ENCODE data around the gene SLC35D1.

Gene SLC35D1

GRCh38 chr1:67053785-67054772, at the start of gene SLC35D1:
SLC35D1 (minus strand) TSS chr1:67054148; CDS start chr1:67054013, 135 bp downstream.
- H3K4me1 ChIP-seq (ENCODE audit: control insufficient read depth, insufficient read depth, low read length) = no peaks in the 10 kb centered on the region
- no peaks in the 10 kb centered on the region for H3K27me3 ChIP-seq (ENCODE audit: control insufficient read depth, insufficient read depth, low read length)

GRCh38 chr1:67103548-67103947, 49.6 kb upstream of the SLC35D1 start:
- Histone ChIP-seq H3K9me3 (ENCODE audit: control insufficient read depth, insufficient read depth, low read length) (no peaks in the 10 kb centered on the region; the same call in 1 of the 2 replicates), H3K27ac (ENCODE audit: low read length) (no peak overlapping the region), H3K36me3 (ENCODE audit: control insufficient read depth, insufficient read depth, low read length) (no peaks in the 10 kb centered on the region), H3K27me3 (ENCODE audit: control insufficient read depth, insufficient read depth, low read length) (no peaks in the 10 kb centered on the region), H3K4me1 (ENCODE audit: control insufficient read depth, insufficient read depth, low read length) (no peaks in the 10 kb centered on the region), H3K4me3 (ENCODE audit: low read length) (no peak overlapping the region)
- WGBS (ENCODE audit: insufficient coverage, insufficient read length) = no CpG with 5 or more reads among the region's 1 CpG
- DNase-seq (ENCODE audit: low read depth, low spot score) = no peak

More at GRCh38 chr1:67053785-67054772, at the start of gene SLC35D1:
- Histone ChIP-seq H3K9me3 (ENCODE audit: control insufficient read depth, insufficient read depth, low read length) (no peaks in the 10 kb centered on the region), H3K4me3 (ENCODE audit: low read length) (peak within 1 kb of the TSS; percentile 78), H3K36me3 (ENCODE audit: control insufficient read depth, insufficient read depth, low read length) (no peaks in the 10 kb centered on the region), H3K27ac (ENCODE audit: low read length) (no peak within 1 kb of the TSS)
- peak; percentile 60 for DNase-seq (ENCODE audit: low read depth, low spot score)
- WGBS (ENCODE audit: insufficient coverage, insufficient read length) = no CpG with 5 or more reads among the region's 73 CpGs

- H3K36me3 ChIP-seq (ENCODE audit: control insufficient read depth, insufficient read depth, low read length) = no peaks in the 10 kb centered on the region
- no peak overlapping the region for H3K27ac ChIP-seq (ENCODE audit: low read length)
- WGBS (ENCODE audit: insufficient coverage, insufficient read length) = no CpG with 5 or more reads among the region's 3 CpGs
- H3K4me3 ChIP-seq (ENCODE audit: low read length) = no peak overlapping the region
- no peak for DNase-seq (ENCODE audit: low read depth, low spot score)
- peaks cover 2% of the 10 kb centered on the region; the same call in 1 of the 2 replicates for H3K4me1 ChIP-seq (ENCODE audit: control insufficient read depth, insufficient read depth, low read length)
- H3K27me3 ChIP-seq (ENCODE audit: control insufficient read depth, insufficient read depth, low read length) = no peaks in the 10 kb centered on the region
- no peaks in the 10 kb centered on the region for H3K9me3 ChIP-seq (ENCODE audit: control insufficient read depth, insufficient read depth, low read length)
Observed at GRCh38 chr1:67100833-67101232, 46.9 kb upstream of the SLC35D1 start.

- Histone ChIP-seq H3K27me3 (ENCODE audit: control insufficient read depth, insufficient read depth, low read length) (no peaks in the 10 kb centered on the region), H3K27ac (ENCODE audit: low read length) (no peak overlapping the region), H3K4me1 (ENCODE audit: control insufficient read depth, insufficient read depth, low read length) (peaks cover 2% of the 10 kb centered on the region; the same call in 1 of the 2 replicates), H3K9me3 (ENCODE audit: control insufficient read depth, insufficient read depth, low read length) (no peaks in the 10 kb centered on the region), H3K36me3 (ENCODE audit: control insufficient read depth, insufficient read depth, low read length) (no peaks in the 10 kb centered on the region), H3K4me3 (ENCODE audit: low read length) (no peak overlapping the region)
- peak; percentile 52 for DNase-seq (ENCODE audit: low read depth, low spot score)
Observed at GRCh38 chr1:67097305-67097704, 43.4 kb upstream of the SLC35D1 start.

- no peaks in the 10 kb centered on the region for H3K9me3 ChIP-seq (ENCODE audit: control insufficient read depth, insufficient read depth, low read length)
- no peaks in the 10 kb centered on the region for H3K27me3 ChIP-seq (ENCODE audit: control insufficient read depth, insufficient read depth, low read length)
- no peaks in the 10 kb centered on the region for H3K36me3 ChIP-seq (ENCODE audit: control insufficient read depth, insufficient read depth, low read length)
- H3K4me3 ChIP-seq (ENCODE audit: low read length) = no peak overlapping the region
- WGBS (ENCODE audit: insufficient coverage, insufficient read length) = no CpG with 5 or more reads among the region's 2 CpGs
- DNase-seq (ENCODE audit: low read depth, low spot score) = no peak
- H3K27ac ChIP-seq (ENCODE audit: low read length) = no peak overlapping the region
- peaks cover 2% of the 10 kb centered on the region; the same call in 1 of the 2 replicates for H3K4me1 ChIP-seq (ENCODE audit: control insufficient read depth, insufficient read depth, low read length)
Observed at GRCh38 chr1:67094191-67094590, 40.2 kb upstream of the SLC35D1 start.

- H3K27ac ChIP-seq (ENCODE audit: low read length) = no peak overlapping the region
- H3K4me3 ChIP-seq (ENCODE audit: low read length) = no peak overlapping the region
- H3K36me3 ChIP-seq (ENCODE audit: control insufficient read depth, insufficient read depth, low read length) = no peaks in the 10 kb centered on the region
- no peaks in the 10 kb centered on the region for H3K27me3 ChIP-seq (ENCODE audit: control insufficient read depth, insufficient read depth, low read length)
- H3K9me3 ChIP-seq (ENCODE audit: control insufficient read depth, insufficient read depth, low read length) = no peaks in the 10 kb centered on the region
- H3K4me1 ChIP-seq (ENCODE audit: control insufficient read depth, insufficient read depth, low read length) = no peaks in the 10 kb centered on the region
- no CpG with 5 or more reads among the region's 1 CpG for WGBS (ENCODE audit: insufficient coverage, insufficient read length)
- no peak for DNase-seq (ENCODE audit: low read depth, low spot score)
Observed at GRCh38 chr1:67089685-67090208, 35.8 kb upstream of the SLC35D1 start.

GRCh38 chr1:67088440-67088839, 34.5 kb upstream of the SLC35D1 start:
- no peaks in the 10 kb centered on the region for H3K9me3 ChIP-seq (ENCODE audit: control insufficient read depth, insufficient read depth, low read length)
- H3K4me1 ChIP-seq (ENCODE audit: control insufficient read depth, insufficient read depth, low read length) = no peaks in the 10 kb centered on the region
- H3K27me3 ChIP-seq (ENCODE audit: control insufficient read depth, insufficient read depth, low read length) = no peaks in the 10 kb centered on the region
- WGBS (ENCODE audit: insufficient coverage, insufficient read length) = no CpG with 5 or more reads among the region's 1 CpG
- no peak overlapping the region for H3K4me3 ChIP-seq (ENCODE audit: low read length)
- no peak for DNase-seq (ENCODE audit: low read depth, low spot score)
- no peak overlapping the region for H3K27ac ChIP-seq (ENCODE audit: low read length)
- no peaks in the 10 kb centered on the region for H3K36me3 ChIP-seq (ENCODE audit: control insufficient read depth, insufficient read depth, low read length)

GRCh38 chr1:67085326-67085725, 31.4 kb upstream of the SLC35D1 start:
- Histone ChIP-seq H3K4me3 (ENCODE audit: low read length) (no peak overlapping the region), H3K36me3 (ENCODE audit: control insufficient read depth, insufficient read depth, low read length) (no peaks in the 10 kb centered on the region), H3K4me1 (ENCODE audit: control insufficient read depth, insufficient read depth, low read length) (no peaks in the 10 kb centered on the region), H3K27me3 (ENCODE audit: control insufficient read depth, insufficient read depth, low read length) (no peaks in the 10 kb centered on the region), H3K9me3 (ENCODE audit: control insufficient read depth, insufficient read depth, low read length) (no peaks in the 10 kb centered on the region), H3K27ac (ENCODE audit: low read length) (no peak overlapping the region)
- no CpG with 5 or more reads among the region's 2 CpGs for WGBS (ENCODE audit: insufficient coverage, insufficient read length)
- DNase-seq (ENCODE audit: low read depth, low spot score) = no peak

GRCh38 chr1:67084765-67085318, 30.9 kb upstream of the SLC35D1 start:
- no CpG with 5 or more reads among the region's 9 CpGs for WGBS (ENCODE audit: insufficient coverage, insufficient read length)

GRCh38 chr1:67078291-67078690, 24.3 kb upstream of the SLC35D1 start:
- no CpG with 5 or more reads among the region's 3 CpGs for WGBS (ENCODE audit: insufficient coverage, insufficient read length)

More at GRCh38 chr1:67084765-67085318, 30.9 kb upstream of the SLC35D1 start:
- no peak for DNase-seq (ENCODE audit: low read depth, low spot score)
- H3K9me3 ChIP-seq (ENCODE audit: control insufficient read depth, insufficient read depth, low read length) = no peaks in the 10 kb centered on the region
- H3K4me3 ChIP-seq (ENCODE audit: low read length) = no peak overlapping the region
- H3K27me3 ChIP-seq (ENCODE audit: control insufficient read depth, insufficient read depth, low read length) = no peaks in the 10 kb centered on the region
- no peaks in the 10 kb centered on the region for H3K36me3 ChIP-seq (ENCODE audit: control insufficient read depth, insufficient read depth, low read length)
- no peaks in the 10 kb centered on the region for H3K4me1 ChIP-seq (ENCODE audit: control insufficient read depth, insufficient read depth, low read length)
- no peak overlapping the region for H3K27ac ChIP-seq (ENCODE audit: low read length)

More at GRCh38 chr1:67078291-67078690, 24.3 kb upstream of the SLC35D1 start:
- no peak for DNase-seq (ENCODE audit: low read depth, low spot score)
- no peaks in the 10 kb centered on the region for H3K36me3 ChIP-seq (ENCODE audit: control insufficient read depth, insufficient read depth, low read length)
- no peaks in the 10 kb centered on the region for H3K4me1 ChIP-seq (ENCODE audit: control insufficient read depth, insufficient read depth, low read length)
- H3K4me3 ChIP-seq (ENCODE audit: low read length) = no peak overlapping the region
- H3K9me3 ChIP-seq (ENCODE audit: control insufficient read depth, insufficient read depth, low read length) = no peaks in the 10 kb centered on the region
- no peaks in the 10 kb centered on the region for H3K27me3 ChIP-seq (ENCODE audit: control insufficient read depth, insufficient read depth, low read length)
- H3K27ac ChIP-seq (ENCODE audit: low read length) = no peak overlapping the region
